Kidney (tissue), 14 donors: Measurements from ENCODE around the gene SCGB1D4. TPM values are rescaled to one million over a fixed set of nuclear protein-coding genes. Genes with fewer than 3 reads are reported as not detected.
A peak's percentile ranks its signal among the peaks of the same experiment; 100 is the strongest.

Experiments
- DNase-seq, 5 donors: peaks; one replicate each; pipeline ENCODE4 v3.0.0-alpha.2; 2013 to 2020
- FAIRE-seq: peaks from 2 replicates; lab custom pipeline; 2012; peaks lifted over from hg19 to GRCh38; lab: Jason Lieb, UNC
- H3K27ac ChIP-seq, 2 donors: one replicate each; pipeline ENCODE4 v1.7.0; 2013; ENCODE audit warnings: low read depth in 2 of 2, low read length in 2 of 2, inconsistent platforms in 1 of 2
- H3K27me3 ChIP-seq: one replicate; pipeline ENCODE4 v1.7.1; 2013; ENCODE audit warnings: low read length, inconsistent platforms; ENCODE audit not compliant: control insufficient read depth, insufficient read depth
- H3K36me3 ChIP-seq, 3 donors: one replicate each; pipeline versions ENCODE4 v1.7.0 to v1.7.1; 2013; ENCODE audit warnings: low read length in 3 of 3, control low read depth in 1 of 3, inconsistent platforms in 1 of 3; ENCODE audit not compliant: insufficient read depth in 3 of 3, control insufficient read depth in 2 of 3
- H3K4me1 ChIP-seq, 3 donors: one replicate each; pipeline versions ENCODE4 v1.7.0 to v1.7.1; 2013; ENCODE audit warnings: low read length in 3 of 3, inconsistent platforms in 1 of 3, low read depth in 1 of 3; ENCODE audit not compliant: control insufficient read depth in 2 of 3, insufficient read depth in 2 of 3
- H3K4me3 ChIP-seq, 3 donors: one replicate each; pipeline versions ENCODE4 v1.7.0 to v1.8.1; 2013; ENCODE audit warnings: low read length in 3 of 3, control low read depth in 1 of 3, inconsistent platforms in 1 of 3
- H3K9ac ChIP-seq, 3 donors: one replicate each; pipeline versions ENCODE4 v1.7.0 to v1.7.1; 2013; ENCODE audit warnings: low read length in 3 of 3, control low read depth in 1 of 3, inconsistent platforms in 1 of 3
- H3K9me3 ChIP-seq, 3 donors: one replicate each; pipeline versions ENCODE4 v1.7.0 to v1.7.1; 2013; ENCODE audit warnings: low read length in 3 of 3, control low read depth in 1 of 3, inconsistent platforms in 1 of 3; ENCODE audit not compliant: control insufficient read depth in 2 of 3, insufficient read depth in 1 of 3
- CTCF ChIP-seq: IDR thresholded peaks from 3 replicates; pipeline ENCODE4 v1.5.1; 2012; ENCODE audit warnings: mild to moderate bottlenecking, moderate library complexity, borderline replicate concordance; ENCODE audit not compliant: insufficient read depth; ENCODE audit errors: extremely low read depth
- intact Hi-C: fragments of 100-400 bp; cut with DNase I; formaldehyde crosslinking; loops from one replicate; pipeline ENCODE4 v1.11.1; 2022
- polyA plus RNA-seq: library from polyadenylated mRNA; stranded (reverse); fragments of 350-450 nt; fragmentation: Illumina TruSeq; extraction: RNeasy Lipid Tissue Mini Kit (QIAGEN cat#74804); gene quantifications from one replicate; pipeline ENCODE4 v1.2.3, GENCODE V29; 2014; ENCODE audit warnings: low read depth, low replicate concordance; ENCODE audit not compliant: insufficient read depth
- total RNA-seq: library from RNA; stranded (reverse); fragmentation: NEBNext Ultra II Directional; extraction: Animal tissue kit (Norgen Biotek cat#: 25700); gene quantifications from one replicate; pipeline ENCODE4 v1.2.1, GENCODE V29; 2021
- donor health status: control.
- donor health status: control.
- donor health status: control.
- donor health status: control.
- donor health status: control.
- donor health status: DM: yes; HTN: yes; CAD: no.
- donor health status: Normal renal cell carcinoma (clear cell type).

Gene SCGB1D4
- total and polyA plus RNA-seq, 2 donors from 2014 or later, result not detected

GRCh38 chr11:62269654-62270278 lies 29.1 kb downstream of the SCGB1D4 start, which contains the start of gene SCGB2A2:
Gene SCGB2A2, plus strand, starts transcription at chr11:62270158. Its CDS starts 59 bp downstream, at chr11:62270217.
- Histone ChIP-seq H3K27ac (no peak within 1 kb of the TSS), H3K9me3 (no peaks in the 10 kb centered on the region), H3K4me3 (no peak within 1 kb of the TSS), H3K4me1 (no peaks in the 10 kb centered on the region), H3K36me3 (no peaks in the 10 kb centered on the region), H3K9ac (no peak within 1 kb of the TSS), H3K27me3 (no peaks in the 10 kb centered on the region)
- intact Hi-C loops, result no loop called here
- no peak for DNase-seq
- peak; percentile 50 for TF ChIP-seq CTCF
- FAIRE-seq, result no peak

DNA sequence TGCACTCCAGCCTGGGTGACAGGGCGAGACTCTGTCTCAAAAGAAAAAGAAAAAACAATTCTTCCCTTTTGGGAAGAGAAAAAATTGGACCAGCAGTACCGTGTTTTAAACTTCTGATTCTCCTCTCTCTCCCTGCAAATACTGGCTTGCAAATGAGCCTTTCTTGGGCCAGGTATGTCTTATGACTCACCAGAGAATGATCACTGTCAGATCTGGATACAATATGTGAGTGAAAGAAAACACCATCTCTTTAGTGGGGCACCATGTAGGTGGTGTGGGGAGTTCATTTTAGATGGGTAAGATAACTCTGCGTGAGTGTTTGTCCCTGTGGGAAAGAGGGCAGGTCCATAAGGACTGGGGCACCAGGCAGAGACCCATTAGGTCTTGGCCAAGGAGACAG lies 31.3 kb downstream of the SCGB1D4 start:
- intact Hi-C loops, result no loop called here
- no peak for FAIRE-seq

DNA sequence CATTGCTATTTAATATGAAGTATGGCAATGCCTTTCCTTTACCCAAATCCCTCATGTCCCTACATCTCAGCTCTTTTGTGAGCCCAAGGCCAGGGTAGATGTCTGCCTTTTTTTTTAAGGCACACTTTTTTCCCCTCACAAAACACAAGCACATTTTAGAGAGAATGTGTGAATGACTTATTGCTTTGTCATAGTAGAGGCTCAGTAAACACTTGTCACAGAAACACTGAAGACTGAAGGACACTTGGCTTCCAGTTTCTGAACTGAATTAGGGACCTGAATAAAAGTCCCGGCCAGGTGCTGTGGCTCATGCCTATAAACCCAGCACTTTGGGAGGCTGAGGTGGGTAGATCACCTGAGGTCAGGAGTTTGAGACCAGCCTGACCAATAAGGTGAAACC lies 31.8 kb downstream of the SCGB1D4 start:
- H3K36me3 ChIP-seq, result no peaks in the 10 kb centered on the region
- TF ChIP-seq CTCF, result no peak
- no peak overlapping the region for H3K27ac ChIP-seq
- H3K4me1 ChIP-seq, result no peaks in the 10 kb centered on the region
- no peak for DNase-seq
- H3K9me3 ChIP-seq, result no peaks in the 10 kb centered on the region
- no peak overlapping the region for H3K9ac ChIP-seq
- intact Hi-C loops, result no loop called here
- H3K4me3 ChIP-seq, result no peak overlapping the region
- H3K27me3 ChIP-seq, result no peaks in the 10 kb centered on the region
- no peak for FAIRE-seq

More for the DNA sequence above, 31.3 kb downstream of the SCGB1D4 start:
- no peak overlapping the region for H3K9ac ChIP-seq
- DNase-seq, result no peak
- H3K36me3 ChIP-seq, result no peaks in the 10 kb centered on the region
- H3K27me3 ChIP-seq, result no peaks in the 10 kb centered on the region
- no peaks in the 10 kb centered on the region for H3K4me1 ChIP-seq
- no peak overlapping the region for H3K27ac ChIP-seq
- no peak for TF ChIP-seq CTCF
- H3K4me3 ChIP-seq, result no peak overlapping the region
- no peaks in the 10 kb centered on the region for H3K9me3 ChIP-seq
